BJ (cell line): ENCODE results near the gene OR2D2. TPM values are rescaled to one million over a fixed set of nuclear protein-coding genes. Genes with fewer than 3 reads are reported as not detected.

Source experiments
- CTCF ChIA-PET: fragments of 350-600 bp; formaldehyde crosslinking; extraction: SDS; loops from one replicate; lab custom pipeline; 2021; ENCODE audit warnings: antibody characterized with exemption, inconsistent platforms; lab: Yijun Ruan, JAX
- POLR2A ChIA-PET: fragments of 300-600 bp; sonication (Branson Sonifier 250); formaldehyde crosslinking; extraction: SDS; loops from one replicate; lab custom pipeline; 2021; ENCODE audit warnings: antibody characterized with exemption; lab: Charles Lee
- DNase-seq: peaks from one replicate; pipeline ENCODE4 v3.0.0-alpha.2; 2011; ENCODE audit warnings: low read depth
- H3K27me3 ChIP-seq: 2 replicates; pipeline ENCODE4 v1.6.0; 2011; ENCODE audit warnings: low read length; ENCODE audit not compliant: control insufficient read depth, insufficient read depth
- H3K36me3 ChIP-seq: 2 replicates; pipeline ENCODE4 v1.5.1; 2011; ENCODE audit warnings: low read length; ENCODE audit not compliant: control insufficient read depth, insufficient read depth
- H3K4me3 ChIP-seq: 2 replicates; pipeline ENCODE4 v1.5.1; 2011; ENCODE audit warnings: low read depth, mild to moderate bottlenecking, control low read depth, low read length
- polyA minus RNA-seq: library from RNA; depleted of rRNA, polyadenylated mRNA; stranded (reverse); fragments of >200 nt; gene quantifications from 2 replicates; pipeline ENCODE4 v1.2.3, GENCODE V29; 2011; rRNA and poly(A)+ RNA removed
- polyA plus RNA-seq: library from polyadenylated mRNA; depleted of rRNA; stranded (reverse); fragments of >200 nt; gene quantifications from 2 replicates; pipeline ENCODE4 v1.2.3, GENCODE V29; 2011; rRNA removed
- TF ChIP-seq, protein P1 (sequence below): IDR thresholded peaks from 2 replicates; pipeline ENCODE4 v1.5.1; 2011; ENCODE audit warnings: low read depth, mild to moderate bottlenecking, control low read depth, inconsistent platforms, low read length, moderate library complexity; ENCODE audit not compliant: insufficient read depth

Gene OR2D2, protein sequence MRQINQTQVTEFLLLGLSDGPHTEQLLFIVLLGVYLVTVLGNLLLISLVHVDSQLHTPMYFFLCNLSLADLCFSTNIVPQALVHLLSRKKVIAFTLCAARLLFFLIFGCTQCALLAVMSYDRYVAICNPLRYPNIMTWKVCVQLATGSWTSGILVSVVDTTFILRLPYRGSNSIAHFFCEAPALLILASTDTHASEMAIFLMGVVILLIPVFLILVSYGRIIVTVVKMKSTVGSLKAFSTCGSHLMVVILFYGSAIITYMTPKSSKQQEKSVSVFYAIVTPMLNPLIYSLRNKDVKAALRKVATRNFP
- 0.06 and 0.13 TPM in 2 replicates for polyA plus RNA-seq
- 2.9 and 3.9 TPM in 2 replicates for polyA minus RNA-seq

GRCh38 chr11:6892400-6892799 is at the start of gene OR2D2:
TSS of gene OR2D2 (minus strand) at chr11:6892500. CDS start at chr11:6892500, 0 bp downstream.
- H3K27me3 ChIP-seq: no peaks in the 10 kb centered on the region
- TF ChIP-seq, protein P1, sequence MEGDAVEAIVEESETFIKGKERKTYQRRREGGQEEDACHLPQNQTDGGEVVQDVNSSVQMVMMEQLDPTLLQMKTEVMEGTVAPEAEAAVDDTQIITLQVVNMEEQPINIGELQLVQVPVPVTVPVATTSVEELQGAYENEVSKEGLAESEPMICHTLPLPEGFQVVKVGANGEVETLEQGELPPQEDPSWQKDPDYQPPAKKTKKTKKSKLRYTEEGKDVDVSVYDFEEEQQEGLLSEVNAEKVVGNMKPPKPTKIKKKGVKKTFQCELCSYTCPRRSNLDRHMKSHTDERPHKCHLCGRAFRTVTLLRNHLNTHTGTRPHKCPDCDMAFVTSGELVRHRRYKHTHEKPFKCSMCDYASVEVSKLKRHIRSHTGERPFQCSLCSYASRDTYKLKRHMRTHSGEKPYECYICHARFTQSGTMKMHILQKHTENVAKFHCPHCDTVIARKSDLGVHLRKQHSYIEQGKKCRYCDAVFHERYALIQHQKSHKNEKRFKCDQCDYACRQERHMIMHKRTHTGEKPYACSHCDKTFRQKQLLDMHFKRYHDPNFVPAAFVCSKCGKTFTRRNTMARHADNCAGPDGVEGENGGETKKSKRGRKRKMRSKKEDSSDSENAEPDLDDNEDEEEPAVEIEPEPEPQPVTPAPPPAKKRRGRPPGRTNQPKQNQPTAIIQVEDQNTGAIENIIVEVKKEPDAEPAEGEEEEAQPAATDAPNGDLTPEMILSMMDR: no peak
- H3K4me3 ChIP-seq: no peak within 1 kb of the TSS
- POLR2A ChIA-PET: no interaction called here
- no peaks in the 10 kb centered on the region for H3K36me3 ChIP-seq
- no peak for DNase-seq
- CTCF ChIA-PET: no interaction called here

- H3K36me3 ChIP-seq: no peaks in the 10 kb centered on the region; the same call in 1 of the 2 replicates
- no peak for DNase-seq
- CTCF ChIA-PET: no interaction called here
- no peak overlapping the region for H3K4me3 ChIP-seq
- POLR2A ChIA-PET: no interaction called here
- no peaks in the 10 kb centered on the region for H3K27me3 ChIP-seq
- TF ChIP-seq, protein P1: no peak
Observed at GRCh38 chr11:6941970-6942369, 49.7 kb upstream of the OR2D2 start.

GRCh38 chr11:6932145-6932544 is 39.8 kb upstream of the OR2D2 start:
- no peak for DNase-seq
- CTCF ChIA-PET: no interaction called here
- Histone ChIP-seq H3K4me3 (no peak overlapping the region), H3K36me3 (no peaks in the 10 kb centered on the region), H3K27me3 (no peaks in the 10 kb centered on the region)
- TF ChIP-seq, protein P1: no peak
- POLR2A ChIA-PET: no interaction called here

GRCh38 chr11:6931146-6931713 is 38.9 kb upstream of the OR2D2 start:
- ChIA-PET POLR2A (no interaction called here), CTCF (interaction anchor here (1.3 kb wide), 1 partner anchor 13 kb away, joined by 3 read pairs; no protein-coding TSS in a partner anchor)
- Histone ChIP-seq H3K4me3 (no peak overlapping the region), H3K27me3 (no peaks in the 10 kb centered on the region), H3K36me3 (no peaks in the 10 kb centered on the region)
- TF ChIP-seq, protein P1: no peak
- DNase-seq: no peak

DNA sequence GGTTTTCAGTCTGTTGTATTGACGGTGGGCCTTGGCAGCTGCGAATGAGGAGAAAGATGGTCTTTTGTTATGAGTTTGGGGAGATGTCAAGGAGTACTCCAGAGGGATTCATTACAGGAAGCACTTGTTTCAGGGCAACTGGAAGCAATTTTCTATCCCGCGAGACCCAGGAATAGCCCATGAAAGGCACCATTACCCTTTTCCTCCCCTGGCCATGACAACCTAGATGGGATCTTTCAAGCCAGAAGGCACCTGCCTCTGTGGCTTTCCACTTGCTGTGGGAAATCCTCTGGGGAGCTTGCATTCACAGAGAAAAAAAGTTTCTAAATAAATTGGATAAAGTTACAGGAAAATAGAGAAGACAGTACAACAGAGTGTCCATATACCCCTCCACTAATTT is 36.6 kb upstream of the OR2D2 start:
- H3K36me3 ChIP-seq: no peaks in the 10 kb centered on the region
- ChIA-PET POLR2A (no interaction called here), CTCF (no interaction called here)
- TF ChIP-seq, protein P1: no peak
- no peak overlapping the region for H3K4me3 ChIP-seq
- no peak for DNase-seq
- no peaks in the 10 kb centered on the region for H3K27me3 ChIP-seq
